ENCODE measurements around the gene CDH23. TPM values are rescaled to one million over a fixed set of nuclear protein-coding genes. Genes with fewer than 3 reads are reported as not detected.

CDH23 gene
- total and polyA plus RNA-seq, 2 of the 8 experiments (the other 6 are each of a cell fraction or from before 2014, with no cell fraction given), result 1.9 to 4.9 TPM

DNA sequence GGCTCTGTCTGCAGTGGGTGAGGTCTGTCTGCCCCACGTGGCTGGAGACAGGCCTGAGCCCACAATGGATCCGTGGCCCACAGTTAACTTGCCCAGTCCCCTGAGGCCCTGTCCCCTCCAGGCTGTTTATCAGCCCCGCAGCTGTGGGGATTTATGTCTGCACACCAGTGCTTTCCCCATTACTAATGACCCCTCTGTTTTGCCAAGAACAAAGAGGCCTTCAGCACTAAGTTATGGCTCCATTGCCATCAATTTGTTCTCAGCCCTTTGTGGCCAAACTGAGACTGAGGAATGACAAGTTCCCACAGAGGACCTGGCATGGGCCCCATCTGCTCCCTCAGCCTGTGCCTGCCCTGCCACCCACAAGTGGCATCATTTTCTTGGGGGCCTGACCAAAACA, 184.7 kb downstream of the CDH23 start (continued):
- TF ChIP-seq, protein P1, sequence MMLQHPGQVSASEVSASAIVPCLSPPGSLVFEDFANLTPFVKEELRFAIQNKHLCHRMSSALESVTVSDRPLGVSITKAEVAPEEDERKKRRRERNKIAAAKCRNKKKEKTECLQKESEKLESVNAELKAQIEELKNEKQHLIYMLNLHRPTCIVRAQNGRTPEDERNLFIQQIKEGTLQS (IDR thresholded peaks at IDR 0.05; ENCODE audit: insufficient read depth, low read depth, low read length), result no peak
- TF ChIP-seq, protein P2, sequence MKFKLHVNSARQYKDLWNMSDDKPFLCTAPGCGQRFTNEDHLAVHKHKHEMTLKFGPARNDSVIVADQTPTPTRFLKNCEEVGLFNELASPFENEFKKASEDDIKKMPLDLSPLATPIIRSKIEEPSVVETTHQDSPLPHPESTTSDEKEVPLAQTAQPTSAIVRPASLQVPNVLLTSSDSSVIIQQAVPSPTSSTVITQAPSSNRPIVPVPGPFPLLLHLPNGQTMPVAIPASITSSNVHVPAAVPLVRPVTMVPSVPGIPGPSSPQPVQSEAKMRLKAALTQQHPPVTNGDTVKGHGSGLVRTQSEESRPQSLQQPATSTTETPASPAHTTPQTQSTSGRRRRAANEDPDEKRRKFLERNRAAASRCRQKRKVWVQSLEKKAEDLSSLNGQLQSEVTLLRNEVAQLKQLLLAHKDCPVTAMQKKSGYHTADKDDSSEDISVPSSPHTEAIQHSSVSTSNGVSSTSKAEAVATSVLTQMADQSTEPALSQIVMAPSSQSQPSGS (IDR thresholded peaks at IDR 0.05; ENCODE audit: low read length), result no peak
- TF ChIP-seq POLR2AphosphoS5 (IDR thresholded peaks at IDR 0.05; ENCODE audit: low read depth, low read length) (no peak), POLR2A (IDR thresholded peaks at IDR 0.05; ENCODE audit: control extremely low read depth in 1 of 2, low read depth in 2 of 2, low read length in 2 of 2) (no peak), BACH1 (IDR thresholded peaks at IDR 0.05; ENCODE audit: low read length) (no peak)
